H1 (cell line): ENCODE data around the gene AHRR. TPM values are rescaled to one million over a fixed set of nuclear protein-coding genes. Genes with fewer than 3 reads are reported as not detected.

Experiments
- CTCF ChIA-PET: fragments of 300-600 bp; sonication (Branson Sonifier 250); formaldehyde crosslinking; loops from one replicate; lab custom pipeline; 2021; ENCODE audit not compliant: partially characterized antibody; lab: Charles Lee
- POLR2A ChIA-PET: fragments of 300-600 bp; sonication (Branson Sonifier 250); formaldehyde crosslinking; loops from one replicate; lab custom pipeline; 2021; ENCODE audit warnings: inconsistent platforms; ENCODE audit not compliant: partially characterized antibody; lab: Charles Lee
- DNase-seq, 2 experiments: peaks; one replicate each; pipeline versions ENCODE4 v3.0.0 to v3.0.0-alpha.2; 2010 to 2022; ENCODE audit warnings: low spot score in 2 of 2, low read depth in 1 of 2, mixed read lengths in 1 of 2
- FAIRE-seq: peaks from 2 replicates; lab custom pipeline; 2011; peaks lifted over from hg19 to GRCh38; lab: Jason Lieb, UNC
- H2AFZ ChIP-seq: 2 replicates; pipeline ENCODE4 v1.8.1; 2012; ENCODE audit warnings: low read length, inconsistent platforms
- H2AK5ac ChIP-seq: 2 replicates; pipeline ENCODE4 v1.6.1; 2013; ENCODE audit warnings: low read depth, low read length
- H2BK120ac ChIP-seq: replicated peaks from 2 replicates; pipeline ENCODE3; 2013; ENCODE audit warnings: low read depth, low read length, inconsistent platforms
- H2BK12ac ChIP-seq: 2 replicates; pipeline ENCODE4 v1.6.1; 2013; ENCODE audit warnings: low read depth, low read length
- H2BK15ac ChIP-seq: 2 replicates; pipeline ENCODE4 v1.6.1; 2013; ENCODE audit warnings: low read length
- H2BK20ac ChIP-seq: 2 replicates; pipeline ENCODE4 v1.6.1; 2013; ENCODE audit warnings: low read length
- H2BK5ac ChIP-seq: 2 replicates; pipeline ENCODE4 v1.6.1; 2013; ENCODE audit warnings: low read depth, low read length
- H3K14ac ChIP-seq: 2 replicates; pipeline ENCODE4 v1.6.1; 2013; ENCODE audit warnings: inconsistent platforms; ENCODE audit not compliant: insufficient read length
- H3K18ac ChIP-seq: 2 replicates; pipeline ENCODE4 v1.6.1; 2013; ENCODE audit warnings: low read length; ENCODE audit errors: extremely low read depth
- H3K23ac ChIP-seq: 2 replicates; pipeline ENCODE4 v1.6.1; 2013; ENCODE audit warnings: inconsistent platforms; ENCODE audit not compliant: insufficient read length
- H3K23me2 ChIP-seq: 2 replicates; pipeline ENCODE4 v1.6.1; 2013; ENCODE audit warnings: low read depth, low read length
- H3K27ac ChIP-seq: 2 replicates; pipeline ENCODE4 v1.6.1; 2011; ENCODE audit warnings: low read depth, low read length, inconsistent platforms
- H3K27me3 ChIP-seq, 4 experiments: replicated peaks in 1 of 4; 1 replicate in 1 of 4; 2 replicates in 3 of 4; pipeline versions ENCODE4 v1.6.1 to v1.8.1; 2011 to 2013; ENCODE audit warnings: low read length in 3 of 4, mild to moderate bottlenecking in 3 of 4, inconsistent platforms in 2 of 4, mixed read lengths in 2 of 4, moderate library complexity in 1 of 4; ENCODE audit not compliant: control insufficient read depth in 3 of 4, insufficient read depth in 3 of 4; ENCODE audit errors: extremely low read depth in 1 of 4
- H3K36me3 ChIP-seq, 4 experiments: 2 replicates each; pipeline versions ENCODE4 v1.6.1 to v1.8.1; 2011 to 2013; ENCODE audit warnings: mild to moderate bottlenecking in 4 of 4, low read length in 3 of 4, moderate library complexity in 2 of 4, control low read depth in 1 of 4, inconsistent platforms in 1 of 4; ENCODE audit not compliant: insufficient read depth in 4 of 4, control insufficient read depth in 2 of 4
- H3K4ac ChIP-seq: replicated peaks from 2 replicates; pipeline ENCODE3; 2013; ENCODE audit warnings: low read length, low read depth, mixed read lengths, inconsistent platforms; ENCODE audit not compliant: insufficient read length
- H3K4me1 ChIP-seq, 4 experiments: replicated peaks in 1 of 4; 1 replicate in 1 of 4; 2 replicates in 3 of 4; pipeline versions ENCODE4 v1.6.1 to v1.8.1; 2011 to 2013; ENCODE audit warnings: low read length in 3 of 4, inconsistent platforms in 2 of 4, mixed read lengths in 1 of 4; ENCODE audit not compliant: insufficient read depth in 4 of 4, control insufficient read depth in 3 of 4
- H3K4me2 ChIP-seq, 2 experiments: 2 replicates each; pipeline versions ENCODE4 v1.6.1 to v1.8.1; 2011 to 2013; ENCODE audit warnings: low read depth in 2 of 2, low read length in 2 of 2, control low read depth in 1 of 2, inconsistent platforms in 1 of 2, mild to moderate bottlenecking in 1 of 2; ENCODE audit not compliant: insufficient read depth in 1 of 2
- H3K4me3 ChIP-seq, 4 experiments: fragments of 200-600, 300-600 bp in 1 of 4; sonication (generic), shearing (Covaris generic), sonication (Bioruptor Twin) in 1 of 4; 2 replicates each; pipeline versions ENCODE4 v1.5.1 to v1.8.1; 2011 to 2016; ENCODE audit warnings: low read length in 4 of 4, low read depth in 3 of 4, control low read depth in 2 of 4, inconsistent platforms in 2 of 4, mild to moderate bottlenecking in 2 of 4, mixed read lengths in 1 of 4, moderate library complexity in 1 of 4; ENCODE audit not compliant: insufficient read depth in 2 of 4; ENCODE audit errors: extremely low read depth in 1 of 4
- H3K56ac ChIP-seq: replicated peaks from 2 replicates; pipeline ENCODE3; 2013; ENCODE audit warnings: low read depth, mild to moderate bottlenecking, mixed read lengths, low read length, inconsistent platforms; ENCODE audit not compliant: insufficient read length
- H3K79me1 ChIP-seq: 2 replicates; pipeline ENCODE4 v1.6.1; 2013; ENCODE audit warnings: low read depth, low read length, control low read depth
- H3K79me2 ChIP-seq, 2 experiments: 2 replicates each; pipeline versions ENCODE4 v1.6.1 to v1.8.1; 2012 to 2013; ENCODE audit warnings: low read length in 2 of 2, mild to moderate bottlenecking in 2 of 2, inconsistent platforms in 1 of 2; ENCODE audit not compliant: insufficient read depth in 2 of 2, control insufficient read depth in 1 of 2
- H3K9ac ChIP-seq, 4 experiments: replicated peaks in 1 of 4; 1 replicate in 1 of 4; 2 replicates in 3 of 4; pipeline versions ENCODE4 v1.6.1 to v1.8.1; 2011 to 2013; ENCODE audit warnings: low read depth in 3 of 4, low read length in 3 of 4, control low read depth in 2 of 4, mild to moderate bottlenecking in 2 of 4, moderate library complexity in 2 of 4, inconsistent platforms in 1 of 4; ENCODE audit errors: extremely low read depth in 1 of 4
- H3K9me3 ChIP-seq, 2 experiments: 2 replicates each; pipeline versions ENCODE4 v1.6.1 to v1.8.1; 2012 to 2013; ENCODE audit warnings: mild to moderate bottlenecking in 2 of 2, moderate library complexity in 2 of 2, control low read depth in 1 of 2, inconsistent platforms in 1 of 2, low read depth in 1 of 2, low read length in 1 of 2, mixed read lengths in 1 of 2; ENCODE audit not compliant: insufficient read depth in 2 of 2
- H4K20me1 ChIP-seq, 2 experiments: replicated peaks in 1 of 2; 2 replicates each; pipeline versions ENCODE3 to v1.8.1; 2011 to 2013; ENCODE audit warnings: inconsistent platforms in 2 of 2, low read length in 2 of 2, mild to moderate bottlenecking in 1 of 2; ENCODE audit not compliant: insufficient read depth in 2 of 2, control insufficient read depth in 1 of 2
- H4K5ac ChIP-seq: 2 replicates; pipeline ENCODE4 v1.6.1; 2013; ENCODE audit warnings: low read length, low read depth, mixed read lengths, inconsistent platforms; ENCODE audit not compliant: insufficient read length
- H4K8ac ChIP-seq: 2 replicates; pipeline ENCODE4 v1.8.0; 2013; ENCODE audit warnings: mild to moderate bottlenecking, moderate library complexity, low read length, inconsistent platforms; ENCODE audit not compliant: insufficient read depth; ENCODE audit errors: extremely low read depth
- H4K91ac ChIP-seq: replicated peaks from 2 replicates; pipeline ENCODE3; 2013; ENCODE audit warnings: low read length, mixed read lengths, inconsistent platforms; ENCODE audit not compliant: insufficient read length
- CEBPB ChIP-seq: IDR thresholded peaks from 2 replicates; pipeline ENCODE4 v1.6.1; 2012; ENCODE audit warnings: low read depth, low read length
- CHD1 ChIP-seq: IDR thresholded peaks from 2 replicates; pipeline ENCODE4 v1.6.1; 2012; ENCODE audit warnings: low read depth, low read length, improper control_type of control experiment
- EGR1 ChIP-seq: IDR thresholded peaks from 2 replicates; pipeline ENCODE4 v1.6.1; 2011; ENCODE audit warnings: low read depth, low read length, borderline replicate concordance
- EZH2 ChIP-seq: fragments of 200-600 bp; sonication (generic); IDR thresholded peaks from 2 replicates; pipeline ENCODE4 v1.7.1; 2012; ENCODE audit warnings: low read depth, mild to moderate bottlenecking, moderate library complexity, low read length, inconsistent platforms; ENCODE audit not compliant: severe bottlenecking
- MAFK ChIP-seq: IDR thresholded peaks from 2 replicates; pipeline ENCODE4 v1.6.1; 2012; ENCODE audit warnings: low read depth, mild to moderate bottlenecking, improper control_type of control experiment, low read length
- PHF8 ChIP-seq: fragments of 200-600 bp; sonication (generic); conservative IDR thresholded peaks from 2 replicates; pipeline ENCODE4 v1.7.1; 2012; ENCODE audit warnings: low read depth, mild to moderate bottlenecking, inconsistent platforms, low read length, moderate library complexity
- RBBP5 ChIP-seq: IDR thresholded peaks from 2 replicates; pipeline ENCODE4 v1.7.1; 2012; ENCODE audit warnings: low read depth, mild to moderate bottlenecking, inconsistent platforms, low read length, moderate library complexity, borderline replicate concordance
- WGBS, 2 experiments: shearing (Covaris generic) in 1 of 2; methylation state at CpG; one replicate each; pipeline versions ENCODE4 v1.1.6 to v1.1.7; 2013 to 2015; ENCODE audit warnings: low lambda C conversion rate in 2 of 2, mixed read lengths in 2 of 2, inconsistent platforms in 1 of 2, low coverage in 1 of 2, missing lambda C conversion rate in 1 of 2; ENCODE audit not compliant: insufficient replicate concordance in 2 of 2, insufficient coverage in 1 of 2, insufficient read length in 1 of 2; ENCODE audit errors: extremely low coverage in 1 of 2, missing lambda C conversion rate in 1 of 2; 5-methylcytosine and 5-hydroxymethylcytosine counted together
- polyA plus RNA-seq, 7 experiments: library from polyadenylated mRNA; depleted of rRNA in 3 of 7; stranded (reverse) in 5 of 7; unstranded in 2 of 7; fragments of >200 nt in 5 of 7; fragments of 200-250 nt in 2 of 7; gene quantifications; 1 replicate in 5 of 7; 2 replicates in 1 of 7; 4 replicates in 1 of 7; pipeline versions ENCODE4 v1.2.1 to v1.2.3, GENCODE V29; 2011 to 2013; ENCODE audit warnings: missing spikeins in 2 of 7, mixed read lengths in 2 of 7
- total RNA-seq: library from RNA; stranded (reverse); fragmentation: NEBNext Ultra II Directional; extraction: Animal tissue kit (Norgen Biotek cat#: 25700); gene quantifications from 2 replicates; pipeline ENCODE4 v1.2.1, GENCODE V29; 2021

AHRR gene
- total and polyA plus RNA-seq, 2 of the 8 experiments (the other 6 are each of a cell fraction or from before 2014, with no cell fraction given), result 0.41 to 0.80 TPM

DNA sequence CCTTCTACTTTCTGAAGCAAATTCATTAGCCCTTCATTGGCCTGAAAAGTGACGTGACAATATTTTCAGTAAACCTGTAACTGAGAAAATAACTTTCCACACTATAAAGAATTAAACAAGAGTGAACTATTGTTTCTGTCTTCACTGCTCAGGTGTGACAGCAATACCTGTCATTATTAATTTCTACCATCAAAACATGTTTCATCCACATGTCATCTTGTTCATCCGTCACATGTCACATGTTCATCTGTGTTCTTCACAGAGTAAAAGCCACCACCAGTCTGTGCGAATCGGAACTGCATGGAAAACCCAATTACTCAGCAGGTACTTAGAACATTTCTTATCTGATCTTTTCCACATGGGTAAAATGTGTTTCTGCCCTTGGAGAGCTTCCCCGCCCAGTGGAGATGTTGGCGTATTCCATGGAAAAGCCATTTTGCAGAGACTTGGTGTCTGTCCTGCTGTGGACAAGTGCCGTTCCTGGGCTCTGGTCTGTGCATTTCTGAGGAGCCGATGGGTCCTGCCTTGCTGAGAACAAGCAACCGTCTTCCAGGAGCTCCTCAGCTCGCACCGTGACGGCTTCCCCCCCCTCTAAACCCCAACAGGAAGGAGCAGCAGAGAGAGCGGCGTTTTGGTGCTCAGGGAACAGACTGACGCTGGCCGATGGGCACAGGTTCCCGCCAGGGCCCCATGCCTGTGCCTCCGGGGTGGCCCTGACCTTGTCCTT, 110.8 kb downstream of the AHRR start:
- Histone ChIP-seq H2BK12ac (no peak overlapping the region), H2BK5ac (no peak overlapping the region), H3K56ac (no peak overlapping the region), H3K4ac (no peak overlapping the region), H3K18ac (no peak overlapping the region), H3K79me2 (no peaks in the 10 kb centered on the region), H3K36me3 (no peaks in the 10 kb centered on the region), H3K23ac (no peak overlapping the region), H2BK20ac (no peak overlapping the region), H3K4me3 (no peak overlapping the region), H3K9me3 (peaks cover 0 to 3% of the 10 kb centered on the region in 2 experiments; a peak in 1 of 4 replicates), H4K5ac (no peak overlapping the region), H3K27me3 (no peaks in the 10 kb centered on the region), H3K27ac (no peak overlapping the region), H4K91ac (no peak overlapping the region), H4K8ac (no peak overlapping the region), H3K4me2 (no peak overlapping the region), H3K4me1 (peaks cover 0 to 3% (median 1%) of the 10 kb centered on the region in 4 experiments; a peak in 1 of 7 replicates), H2BK120ac (no peak overlapping the region), H4K20me1 (peaks cover 0 to under 1% of the 10 kb centered on the region in 2 experiments), H3K23me2 (no peaks in the 10 kb centered on the region), H2AK5ac (no peak overlapping the region), H3K9ac (no peak overlapping the region), H3K14ac (no peak overlapping the region), H2BK15ac (no peak overlapping the region), H3K79me1 (no peaks in the 10 kb centered on the region), H2AFZ (no peak overlapping the region)
- WGBS, 2 experiments, result 85% methylated on average over 18 of the region's 18 CpGs; no CpG with 5 or more reads in 1 of the 2 experiments
- no peak for FAIRE-seq
- POLR2A ChIA-PET, result interaction anchor here (1.1 kb wide), 1 partner anchor 16 kb away, joined by 3 read pairs; no protein-coding TSS in a partner anchor
- DNase-seq, result no peak
- CTCF ChIA-PET, result interaction anchor here (0.7 to 9.7 kb wide), 15 partner anchors 9 to 116 kb away, joined by 3 to 99 read pairs (median 6); partner anchors contain the start of gene AHRR
- TF ChIP-seq MAFK (no peak), RBBP5 (no peak), EZH2 (no peak), CEBPB (no peak), CHD1 (no peak), EGR1 (no peak), PHF8 (no peak)
